Duodenal mucosa (tissue), 2 donors: ENCODE data around the gene CLPTM1.
"Not testable (repeated sequence)": the region's sequence is repeated elsewhere in the genome, so short reads cannot be mapped to it uniquely, and the experiment has no call there.

Experiments used
- H3K27ac ChIP-seq: one replicate; pipeline ENCODE4 v1.7.0; 2013; ENCODE audit warnings: low read depth, low read length
- H3K27me3 ChIP-seq, 2 donors: one replicate each; pipeline ENCODE4 v1.7.0; 2013; ENCODE audit warnings: low read length in 2 of 2, control low read depth in 1 of 2; ENCODE audit not compliant: insufficient read depth in 2 of 2, control insufficient read depth in 1 of 2
- H3K36me3 ChIP-seq, 2 donors: one replicate each; pipeline ENCODE4 v1.7.0; 2013; ENCODE audit warnings: low read length in 2 of 2, control low read depth in 1 of 2; ENCODE audit not compliant: insufficient read depth in 2 of 2, control insufficient read depth in 1 of 2
- H3K4me1 ChIP-seq, 2 donors: one replicate each; pipeline ENCODE4 v1.7.0; 2013; ENCODE audit warnings: low read length in 2 of 2, control low read depth in 1 of 2; ENCODE audit not compliant: insufficient read depth in 2 of 2, control insufficient read depth in 1 of 2
- H3K4me3 ChIP-seq, 2 donors: one replicate each; pipeline ENCODE4 v1.7.0; 2013; ENCODE audit warnings: low read length in 2 of 2, low read depth in 1 of 2
- H3K9ac ChIP-seq, 2 donors: one replicate each; pipeline ENCODE4 v1.7.0; 2013; ENCODE audit warnings: low read length in 2 of 2, low read depth in 1 of 2
- H3K9me3 ChIP-seq, 2 donors: one replicate each; pipeline ENCODE4 v1.7.0; 2013; ENCODE audit warnings: low read length in 2 of 2, control low read depth in 1 of 2; ENCODE audit not compliant: control insufficient read depth in 1 of 2

Gene CLPTM1

GRCh38 chr19:44913512-44914432 is 41.4 kb upstream of the CLPTM1 start:
- not testable (repeated sequence) for H3K36me3 ChIP-seq, H3K27ac ChIP-seq
- peak overlapping the region; percentile 66 to 76 for H3K4me3 ChIP-seq

GRCh38 chr19:44914433-44915206 is 40.6 kb upstream of the CLPTM1 start, which contains the start of gene APOC1:
Gene APOC1 (plus strand): TSS chr19:44914608. CDS start chr19:44914892, 284 bp downstream.
- Histone ChIP-seq H3K4me1 (peaks cover 11 to 20% of the 10 kb centered on the region in 2 donors), H3K9ac (peak within 1 kb of the TSS; percentile 33 to 57)
- H3K27ac ChIP-seq: not testable (repeated sequence)

More at GRCh38 chr19:44913512-44914432, 41.4 kb upstream of the CLPTM1 start:
- peaks cover 11 to 20% of the 10 kb centered on the region in 2 donors for H3K4me1 ChIP-seq
- H3K27me3 ChIP-seq, H3K9me3 ChIP-seq: not testable (repeated sequence)
- peak overlapping the region; percentile 33 to 57 for H3K9ac ChIP-seq

GRCh38 chr19:44924243-44924725 is 30.9 kb upstream of the CLPTM1 start:
- no peaks in the 10 kb centered on the region for H3K36me3 ChIP-seq
- H3K9me3 ChIP-seq: no peaks in the 10 kb centered on the region
- no peak overlapping the region for H3K27ac ChIP-seq
- H3K4me3 ChIP-seq: no peak overlapping the region
- peaks cover 6 to 9% of the 10 kb centered on the region in 2 donors for H3K4me1 ChIP-seq
- peaks cover 0 to 4% of the 10 kb centered on the region in 2 donors for H3K27me3 ChIP-seq
- no peak overlapping the region for H3K9ac ChIP-seq

More at GRCh38 chr19:44914433-44915206, 40.6 kb upstream of the CLPTM1 start, which contains the start of gene APOC1:
- H3K36me3 ChIP-seq, H3K9me3 ChIP-seq, H3K27me3 ChIP-seq: not testable (repeated sequence)
- peak within 1 kb of the TSS; percentile 66 to 76 for H3K4me3 ChIP-seq

GRCh38 chr19:44925114-44925891 is 29.9 kb upstream of the CLPTM1 start:
- Histone ChIP-seq H3K36me3 (no peaks in the 10 kb centered on the region), H3K4me3 (no peak overlapping the region), H3K9me3 (no peaks in the 10 kb centered on the region), H3K4me1 (peaks cover 6 to 9% of the 10 kb centered on the region in 2 donors), H3K9ac (no peak overlapping the region), H3K27ac (no peak overlapping the region), H3K27me3 (peaks cover 0 to 4% of the 10 kb centered on the region in 2 donors)

- H3K4me3 ChIP-seq: peak overlapping the region; percentile 32 to 57
- peak overlapping the region; percentile 6 for H3K27ac ChIP-seq
- not testable (repeated sequence) for H3K27me3 ChIP-seq, H3K36me3 ChIP-seq, H3K4me1 ChIP-seq, H3K9ac ChIP-seq, H3K9me3 ChIP-seq
Measured at GRCh38 chr19:44926245-44927077, 28.7 kb upstream of the CLPTM1 start.

- no peaks in the 10 kb centered on the region for H3K36me3 ChIP-seq
- H3K4me3 ChIP-seq: no peak overlapping the region
- H3K9ac ChIP-seq: no peak overlapping the region
- peaks cover 0 to 4% of the 10 kb centered on the region in 2 donors for H3K27me3 ChIP-seq
- no peaks in the 10 kb centered on the region for H3K9me3 ChIP-seq
- H3K4me1 ChIP-seq: peaks cover 6 to 9% of the 10 kb centered on the region in 2 donors
- no peak overlapping the region for H3K27ac ChIP-seq
Measured at GRCh38 chr19:44927746-44928145, 27.4 kb upstream of the CLPTM1 start.

- H3K27ac ChIP-seq: no peak overlapping the region
- H3K9ac ChIP-seq: no peak overlapping the region
- H3K36me3 ChIP-seq: no peaks in the 10 kb centered on the region
- no peaks in the 10 kb centered on the region for H3K27me3 ChIP-seq
- no peak overlapping the region for H3K4me3 ChIP-seq
- H3K9me3 ChIP-seq: no peaks in the 10 kb centered on the region
- peaks cover 6 to 9% of the 10 kb centered on the region in 2 donors for H3K4me1 ChIP-seq
Measured at GRCh38 chr19:44930088-44930487, 25.1 kb upstream of the CLPTM1 start.

- H3K9me3 ChIP-seq: no peaks in the 10 kb centered on the region
- H3K4me1 ChIP-seq: peaks cover 12 to 14% of the 10 kb centered on the region in 2 donors
Measured at GRCh38 chr19:44931541-44931940, 23.6 kb upstream of the CLPTM1 start.

GRCh38 chr19:44939668-44940067 is 15.5 kb upstream of the CLPTM1 start:
- Histone ChIP-seq H3K27ac (no peak overlapping the region), H3K4me1 (peaks cover 6% of the 10 kb centered on the region in 2 donors), H3K36me3 (no peaks in the 10 kb centered on the region), H3K4me3 (no peak overlapping the region), H3K9ac (no peak overlapping the region), H3K9me3 (no peaks in the 10 kb centered on the region), H3K27me3 (no peaks in the 10 kb centered on the region)

More at GRCh38 chr19:44931541-44931940, 23.6 kb upstream of the CLPTM1 start:
- H3K36me3 ChIP-seq: no peaks in the 10 kb centered on the region
- H3K27me3 ChIP-seq: no peaks in the 10 kb centered on the region
- H3K9ac ChIP-seq: no peak overlapping the region
- no peak overlapping the region for H3K4me3 ChIP-seq
- H3K27ac ChIP-seq: no peak overlapping the region
